Nephron progenitor cell (in vitro differentiated cells): Measurements from ENCODE around the gene CD69.

Experiments
- DNase-seq: peaks from one replicate; pipeline ENCODE4 v3.0.0; 2021
- H3K27ac Mint-ChIP-seq: 2 replicates; pipeline ENCODE4 v1.8.0; 2021; ENCODE audit warnings: mild to moderate bottlenecking, moderate library complexity, mixed read lengths
- H3K27me3 Mint-ChIP-seq: 2 replicates; pipeline ENCODE4 v1.8.0; 2021; ENCODE audit warnings: mild to moderate bottlenecking, low read depth, mixed read lengths; ENCODE audit not compliant: poor library complexity
- H3K36me3 Mint-ChIP-seq: 2 replicates; pipeline ENCODE4 v1.8.0; 2021; ENCODE audit warnings: low read depth, mixed read lengths
- H3K4me1 Mint-ChIP-seq: 2 replicates; pipeline ENCODE4 v1.8.0; 2021; ENCODE audit warnings: mixed read lengths
- H3K4me3 Mint-ChIP-seq: 2 replicates; pipeline ENCODE4 v1.8.0; 2021; ENCODE audit warnings: mild to moderate bottlenecking, moderate library complexity, mixed read lengths
- H3K9me3 Mint-ChIP-seq: 2 replicates; pipeline ENCODE4 v1.8.0; 2021; ENCODE audit warnings: mild to moderate bottlenecking, moderate library complexity, mixed read lengths
- TF ChIP-seq, protein P1 (sequence below): fragments of 200-600 bp; sonication (generic); IDR thresholded peaks from 2 replicates; pipeline ENCODE4 v1.5.0; 2021; ENCODE audit warnings: antibody characterized with exemption

Gene CD69

GRCh38 chr12:9758119-9758518 is 2.6 kb downstream of the CD69 start:
- H3K9me3 Mint-ChIP-seq, result no peaks in the 10 kb centered on the region
- no peak for DNase-seq
- H3K4me1 Mint-ChIP-seq, result peaks cover 15% of the 10 kb centered on the region
- no peaks in the 10 kb centered on the region for H3K27me3 Mint-ChIP-seq
- TF ChIP-seq, protein P1, sequence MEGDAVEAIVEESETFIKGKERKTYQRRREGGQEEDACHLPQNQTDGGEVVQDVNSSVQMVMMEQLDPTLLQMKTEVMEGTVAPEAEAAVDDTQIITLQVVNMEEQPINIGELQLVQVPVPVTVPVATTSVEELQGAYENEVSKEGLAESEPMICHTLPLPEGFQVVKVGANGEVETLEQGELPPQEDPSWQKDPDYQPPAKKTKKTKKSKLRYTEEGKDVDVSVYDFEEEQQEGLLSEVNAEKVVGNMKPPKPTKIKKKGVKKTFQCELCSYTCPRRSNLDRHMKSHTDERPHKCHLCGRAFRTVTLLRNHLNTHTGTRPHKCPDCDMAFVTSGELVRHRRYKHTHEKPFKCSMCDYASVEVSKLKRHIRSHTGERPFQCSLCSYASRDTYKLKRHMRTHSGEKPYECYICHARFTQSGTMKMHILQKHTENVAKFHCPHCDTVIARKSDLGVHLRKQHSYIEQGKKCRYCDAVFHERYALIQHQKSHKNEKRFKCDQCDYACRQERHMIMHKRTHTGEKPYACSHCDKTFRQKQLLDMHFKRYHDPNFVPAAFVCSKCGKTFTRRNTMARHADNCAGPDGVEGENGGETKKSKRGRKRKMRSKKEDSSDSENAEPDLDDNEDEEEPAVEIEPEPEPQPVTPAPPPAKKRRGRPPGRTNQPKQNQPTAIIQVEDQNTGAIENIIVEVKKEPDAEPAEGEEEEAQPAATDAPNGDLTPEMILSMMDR, result no peak
- H3K36me3 Mint-ChIP-seq, result no peaks in the 10 kb centered on the region
- no peak overlapping the region for H3K4me3 Mint-ChIP-seq
- no peak overlapping the region for H3K27ac Mint-ChIP-seq

DNA sequence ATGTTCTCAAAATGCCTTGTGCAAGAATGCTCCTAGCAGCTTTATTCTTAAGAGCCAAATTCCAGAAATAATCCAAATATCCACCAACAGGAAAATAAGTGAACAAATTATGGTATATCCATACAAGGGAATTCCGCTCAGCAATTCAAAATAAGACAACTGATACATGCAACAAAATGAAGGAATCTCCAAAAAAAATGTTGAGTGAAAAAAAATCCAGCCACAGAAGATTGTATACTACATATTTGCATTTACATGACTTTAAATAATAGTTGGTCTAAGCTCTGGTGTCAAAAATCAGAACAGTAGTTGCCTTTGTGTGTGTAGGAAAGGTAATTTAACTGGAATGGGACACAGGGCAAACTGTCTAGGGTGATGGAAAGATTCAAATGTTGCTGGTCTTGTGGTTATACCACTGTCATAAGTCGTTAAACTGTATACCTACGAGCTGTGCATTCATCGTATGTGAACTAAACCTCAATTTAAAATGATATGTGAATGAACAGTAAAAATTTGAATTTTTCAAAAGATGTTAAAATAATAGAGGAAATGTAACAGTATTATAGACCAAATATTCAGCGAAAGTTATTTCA is 3.2 kb downstream of the CD69 start:
- Mint-ChIP-seq H3K9me3 (no peaks in the 10 kb centered on the region), H3K4me1 (peaks cover 15% of the 10 kb centered on the region), H3K4me3 (no peak overlapping the region), H3K27ac (no peak overlapping the region), H3K27me3 (no peaks in the 10 kb centered on the region), H3K36me3 (no peaks in the 10 kb centered on the region)
- DNase-seq, result no peak
- TF ChIP-seq, protein P1, result no peak

- peaks cover 15% of the 10 kb centered on the region for H3K4me1 Mint-ChIP-seq
- H3K27me3 Mint-ChIP-seq, result no peaks in the 10 kb centered on the region
Observed at GRCh38 chr12:9756706-9757105, 4.0 kb downstream of the CD69 start.

GRCh38 chr12:9756170-9756569 is 4.5 kb downstream of the CD69 start:
- no peaks in the 10 kb centered on the region for H3K9me3 Mint-ChIP-seq
- TF ChIP-seq, protein P1, result no peak
- no peak overlapping the region for H3K4me3 Mint-ChIP-seq
- no peaks in the 10 kb centered on the region for H3K36me3 Mint-ChIP-seq
- peaks cover 11% of the 10 kb centered on the region for H3K4me1 Mint-ChIP-seq
- no peaks in the 10 kb centered on the region for H3K27me3 Mint-ChIP-seq
- H3K27ac Mint-ChIP-seq, result no peak overlapping the region
- no peak for DNase-seq

More at GRCh38 chr12:9756706-9757105, 4.0 kb downstream of the CD69 start:
- Mint-ChIP-seq H3K9me3 (no peaks in the 10 kb centered on the region), H3K27ac (no peak overlapping the region), H3K36me3 (no peaks in the 10 kb centered on the region), H3K4me3 (no peak overlapping the region)
- TF ChIP-seq, protein P1, result no peak
- DNase-seq, result no peak

GRCh38 chr12:9755567-9755966 is 5.1 kb downstream of the CD69 start:
- DNase-seq, result no peak
- Mint-ChIP-seq H3K27me3 (no peaks in the 10 kb centered on the region), H3K4me3 (no peak overlapping the region), H3K4me1 (peaks cover 5% of the 10 kb centered on the region), H3K36me3 (no peaks in the 10 kb centered on the region), H3K27ac (no peak overlapping the region), H3K9me3 (no peaks in the 10 kb centered on the region)
- TF ChIP-seq, protein P1, result no peak

- peaks cover under 1% of the 10 kb centered on the region for H3K4me1 Mint-ChIP-seq
- no peaks in the 10 kb centered on the region for H3K36me3 Mint-ChIP-seq
- no peaks in the 10 kb centered on the region for H3K9me3 Mint-ChIP-seq
- H3K4me3 Mint-ChIP-seq, result no peak overlapping the region
- H3K27ac Mint-ChIP-seq, result no peak overlapping the region
- no peak for DNase-seq
- TF ChIP-seq, protein P1, result no peak
- H3K27me3 Mint-ChIP-seq, result peaks cover 4% of the 10 kb centered on the region
Observed at GRCh38 chr12:9755035-9755434, 5.7 kb downstream of the CD69 start.
